ENCODE data around the gene HSFX2.
"Not testable (repeated sequence)": the region's sequence is repeated elsewhere in the genome, so short reads cannot be mapped to it uniquely, and the experiment has no call there.

HSFX2 gene

GRCh38 chrX:149567621-149568417 is 27.3 kb downstream of the HSFX2 start:
- no peaks in the 10 kb centered on the region for H3K9me3 Mint-ChIP-seq (ENCODE audit: low read depth)
- no peaks in the 10 kb centered on the region for H3K4me1 Mint-ChIP-seq (ENCODE audit: low read depth)
- H3K36me3 Mint-ChIP-seq, result no peaks in the 10 kb centered on the region
- no peak overlapping the region for H3K4me3 Mint-ChIP-seq
- no peaks in the 10 kb centered on the region for H3K27me3 Mint-ChIP-seq
- no peak overlapping the region for H3K27ac Mint-ChIP-seq

DNA sequence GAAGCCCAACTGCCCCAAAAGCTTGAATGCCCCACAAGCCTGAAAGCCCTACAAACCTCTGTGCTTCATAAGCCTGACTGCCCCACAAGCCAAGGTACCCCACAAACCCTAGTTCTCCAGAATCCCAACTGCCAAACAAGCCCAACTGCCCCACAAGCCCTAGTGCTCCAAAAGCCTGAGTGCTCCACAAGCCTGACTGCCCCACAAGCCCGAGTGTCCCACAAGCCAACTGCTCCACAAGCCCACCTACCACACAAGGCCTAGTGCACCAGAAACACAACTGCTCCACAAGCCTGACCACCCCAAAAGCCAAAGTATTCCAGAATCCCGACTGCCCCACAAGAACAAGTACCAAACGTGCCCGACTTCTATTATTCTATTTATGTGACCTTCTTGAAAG is 31.8 kb downstream of the HSFX2 start:
- Mint-ChIP-seq H3K27me3 (no peaks in the 10 kb centered on the region), H3K9me3 (ENCODE audit: low read depth) (no peaks in the 10 kb centered on the region), H3K36me3 (no peaks in the 10 kb centered on the region), H3K4me1 (ENCODE audit: low read depth) (no peaks in the 10 kb centered on the region), H3K4me3 (no peak overlapping the region), H3K27ac (no peak overlapping the region)

DNA sequence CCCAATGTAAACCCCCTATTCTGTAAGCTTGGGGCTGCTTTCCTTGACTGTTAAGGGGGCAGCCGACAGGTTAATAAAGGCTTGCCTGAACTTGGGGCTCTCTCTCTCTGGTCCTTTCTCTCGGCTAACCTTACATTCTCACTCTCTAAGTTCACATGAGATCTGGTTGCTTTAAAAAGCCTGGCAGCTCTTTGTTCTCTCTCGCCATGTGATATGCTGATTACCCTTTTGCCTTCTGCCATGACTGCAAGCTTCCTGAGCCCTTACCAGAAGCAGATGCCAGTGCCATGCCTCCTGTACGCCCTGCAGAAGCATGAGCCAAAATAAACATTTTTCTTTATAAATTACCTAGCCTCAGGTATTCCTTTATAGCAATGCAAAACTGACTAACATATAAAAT is 39.9 kb downstream of the HSFX2 start:
- H3K27me3 Mint-ChIP-seq; H3K4me1 Mint-ChIP-seq (ENCODE audit: low read depth); H3K4me3 Mint-ChIP-seq; H3K9me3 Mint-ChIP-seq (ENCODE audit: low read depth); H3K36me3 Mint-ChIP-seq; H3K27ac Mint-ChIP-seq: not testable (repeated sequence)

- H3K4me3 Mint-ChIP-seq; H3K27ac Mint-ChIP-seq; H3K9me3 Mint-ChIP-seq (ENCODE audit: low read depth); H3K36me3 Mint-ChIP-seq; H3K4me1 Mint-ChIP-seq (ENCODE audit: low read depth); H3K27me3 Mint-ChIP-seq: not testable (repeated sequence)
Observed at GRCh38 chrX:149551939-149552248, 43.2 kb downstream of the HSFX2 start.

- H3K4me1 Mint-ChIP-seq (ENCODE audit: low read depth); H3K9me3 Mint-ChIP-seq (ENCODE audit: low read depth); H3K36me3 Mint-ChIP-seq; H3K4me3 Mint-ChIP-seq; H3K27ac Mint-ChIP-seq; H3K27me3 Mint-ChIP-seq: not testable (repeated sequence)
Observed at GRCh38 chrX:149551245-149551938, 43.7 kb downstream of the HSFX2 start.

- not testable (repeated sequence) for H3K36me3 Mint-ChIP-seq; H3K4me1 Mint-ChIP-seq (ENCODE audit: low read depth); H3K4me3 Mint-ChIP-seq; H3K9me3 Mint-ChIP-seq (ENCODE audit: low read depth); H3K27ac Mint-ChIP-seq; H3K27me3 Mint-ChIP-seq
Observed at GRCh38 chrX:149550454-149550853, 44.7 kb downstream of the HSFX2 start.

GRCh38 chrX:149549701-149550100 is 45.4 kb downstream of the HSFX2 start, which contains the start of gene HSFX3:
TSS of gene HSFX3 (minus strand) at chrX:149549924. CDS start at chrX:149549852, 72 bp downstream.
- not testable (repeated sequence) for H3K27ac Mint-ChIP-seq; H3K4me1 Mint-ChIP-seq (ENCODE audit: low read depth); H3K9me3 Mint-ChIP-seq (ENCODE audit: low read depth); H3K36me3 Mint-ChIP-seq; H3K27me3 Mint-ChIP-seq; H3K4me3 Mint-ChIP-seq

DNA sequence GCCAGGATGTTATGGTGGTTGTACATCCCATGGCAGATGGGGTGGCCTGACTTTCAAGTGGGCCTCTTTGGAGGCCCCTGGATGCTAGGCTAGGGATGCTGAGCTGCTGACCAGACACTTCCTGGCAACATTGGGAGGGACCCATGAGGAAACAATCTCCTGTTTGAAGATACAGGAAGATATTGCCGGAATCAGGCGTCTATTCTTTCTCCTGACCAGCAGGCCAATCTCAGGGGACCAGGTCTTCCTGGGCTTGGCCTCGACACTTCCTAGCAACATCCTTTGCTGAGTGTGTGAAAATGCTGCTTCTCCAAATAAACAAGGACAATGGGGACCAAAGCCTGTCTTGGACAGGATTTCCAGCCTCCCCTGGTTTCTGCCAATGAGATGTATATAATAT is 47.3 kb downstream of the HSFX2 start:
- not testable (repeated sequence) for H3K4me3 Mint-ChIP-seq; H3K27me3 Mint-ChIP-seq; H3K27ac Mint-ChIP-seq; H3K9me3 Mint-ChIP-seq (ENCODE audit: low read depth); H3K4me1 Mint-ChIP-seq (ENCODE audit: low read depth); H3K36me3 Mint-ChIP-seq

DNA sequence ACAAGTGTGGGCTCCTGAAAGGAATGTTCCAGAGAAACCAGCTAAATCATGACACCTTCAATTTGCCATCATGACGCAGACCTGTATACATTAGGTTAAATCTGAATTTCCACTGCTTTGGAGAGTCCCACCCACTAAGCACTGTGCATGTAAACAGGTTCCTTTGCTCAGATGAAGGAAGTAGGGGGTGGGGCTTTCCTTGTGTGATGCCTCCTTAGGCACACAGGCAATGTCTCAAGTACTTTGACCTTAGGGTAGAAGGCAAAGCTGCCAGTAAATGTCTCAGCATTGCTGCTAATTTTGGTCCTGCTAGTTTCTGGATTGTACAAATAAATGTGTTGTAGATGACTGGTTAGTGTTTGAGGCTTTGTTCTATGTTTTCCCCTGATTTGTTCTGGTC is 48.2 kb downstream of the HSFX2 start:
- not testable (repeated sequence) for H3K9me3 Mint-ChIP-seq (ENCODE audit: low read depth); H3K27ac Mint-ChIP-seq; H3K4me1 Mint-ChIP-seq (ENCODE audit: low read depth); H3K4me3 Mint-ChIP-seq; H3K27me3 Mint-ChIP-seq; H3K36me3 Mint-ChIP-seq

DNA sequence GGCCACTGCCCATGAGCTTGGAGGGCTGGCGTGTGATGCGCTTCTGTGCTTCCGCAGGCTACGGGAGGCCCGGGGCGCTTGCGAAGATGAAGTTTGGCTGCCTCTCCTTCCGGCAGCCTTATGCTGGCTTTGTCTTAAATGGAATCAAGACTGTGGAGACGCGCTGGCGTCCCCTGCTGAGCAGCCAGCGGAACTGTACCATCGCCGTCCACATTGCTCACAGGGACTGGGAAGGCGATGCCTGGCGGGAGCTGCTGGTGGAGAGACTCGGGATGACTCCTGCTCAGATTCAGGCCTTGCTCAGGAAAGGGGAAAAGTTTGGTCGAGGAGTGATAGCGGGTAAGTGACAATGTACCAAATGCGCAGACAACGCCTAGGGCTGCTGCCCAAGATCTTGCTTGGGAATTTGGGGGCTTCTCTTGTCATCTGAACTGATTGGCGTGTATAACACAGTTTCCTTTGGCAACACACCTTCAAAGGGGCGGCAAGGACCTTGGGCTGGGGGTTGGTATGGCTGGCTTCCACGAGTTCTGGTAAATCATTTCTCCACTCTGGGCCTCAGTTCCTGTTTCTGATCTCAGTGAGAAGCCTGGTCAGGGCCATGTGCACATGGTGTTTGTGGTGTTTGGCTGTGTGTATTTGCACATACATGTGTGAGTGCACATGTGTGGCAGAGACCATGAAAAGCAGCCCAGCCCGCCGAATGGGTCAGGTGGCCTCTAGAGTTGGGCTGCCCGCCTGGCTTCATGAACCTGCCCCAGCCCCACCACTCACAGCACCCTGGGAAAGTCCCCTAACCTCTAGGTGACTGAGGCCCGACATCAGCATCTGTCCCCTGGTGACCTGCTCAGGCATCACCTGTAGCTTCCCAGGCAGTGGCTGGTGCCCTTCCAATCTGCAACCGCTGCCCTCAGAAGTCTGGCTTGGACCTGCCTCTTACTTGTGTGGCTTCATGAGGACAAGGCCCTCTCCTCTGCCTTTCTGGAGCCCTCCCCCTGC is 49.3 kb downstream of the HSFX2 start:
- not testable (repeated sequence) for H3K36me3 Mint-ChIP-seq; H3K4me1 Mint-ChIP-seq (ENCODE audit: low read depth); H3K9me3 Mint-ChIP-seq (ENCODE audit: low read depth); H3K27ac Mint-ChIP-seq; H3K27me3 Mint-ChIP-seq; H3K4me3 Mint-ChIP-seq
